IPS-15b (cell line): ENCODE measurements around the gene IFITM5.
"Not testable (repeated sequence)": the region's sequence is repeated elsewhere in the genome, so short reads cannot be mapped to it uniquely, and the experiment has no call there.

Experiments
- H3K27me3 ChIP-seq: one replicate; pipeline ENCODE4 v1.6.1; 2013; ENCODE audit warnings: low read length; ENCODE audit not compliant: control insufficient read depth, insufficient read depth
- H3K36me3 ChIP-seq: one replicate; pipeline ENCODE4 v1.6.1; 2013; ENCODE audit warnings: low read length; ENCODE audit not compliant: control insufficient read depth, insufficient read depth
- H3K4me1 ChIP-seq: one replicate; pipeline ENCODE4 v1.6.1; 2013; ENCODE audit warnings: mild to moderate bottlenecking, low read length; ENCODE audit not compliant: control insufficient read depth, insufficient read depth
- H3K4me3 ChIP-seq: one replicate; pipeline ENCODE4 v1.5.1; 2013; ENCODE audit warnings: low read depth, low read length
- H3K9ac ChIP-seq: one replicate; pipeline ENCODE4 v1.6.1; 2013; ENCODE audit warnings: low read depth, mild to moderate bottlenecking, low read length
- H3K9me3 ChIP-seq: one replicate; pipeline ENCODE4 v1.6.1; 2013; ENCODE audit warnings: mild to moderate bottlenecking, low read length; ENCODE audit not compliant: control insufficient read depth, insufficient read depth

IFITM5 gene

DNA sequence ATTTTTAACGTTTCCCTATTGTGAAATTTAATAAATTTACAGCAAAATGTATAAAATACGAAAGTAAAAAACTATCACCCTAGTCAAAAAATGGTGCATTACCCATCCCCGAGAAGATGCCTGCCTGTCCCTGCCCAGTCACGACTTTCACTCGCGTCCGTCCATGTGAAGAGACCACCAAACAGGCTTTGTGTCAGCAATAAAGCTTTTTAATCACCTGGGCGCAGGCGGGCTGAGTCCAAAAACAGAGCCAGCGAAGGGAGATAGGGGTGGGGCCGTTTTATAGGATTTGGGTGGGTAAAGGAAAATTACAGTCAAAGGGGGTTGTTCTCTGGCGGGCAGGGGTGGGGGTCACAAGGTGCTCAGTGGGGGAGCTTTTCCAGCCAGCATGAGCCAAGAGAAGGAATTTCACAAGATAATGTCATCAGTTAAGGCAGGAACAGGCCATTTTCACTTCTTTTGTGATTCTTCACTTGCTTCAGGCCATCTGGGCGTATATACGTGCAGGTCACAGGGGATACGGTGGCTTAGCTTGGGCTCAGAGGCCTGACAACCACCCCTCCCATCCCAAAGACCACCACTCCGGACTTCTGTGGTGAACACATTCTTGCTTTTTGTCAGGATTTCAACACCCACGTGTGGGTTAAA is 34.4 kb upstream of the IFITM5 start:
- H3K9ac ChIP-seq: peak overlapping the region; percentile 63
- peaks cover 22% of the 10 kb centered on the region for H3K4me1 ChIP-seq
- H3K9me3 ChIP-seq, H3K27me3 ChIP-seq, H3K36me3 ChIP-seq: not testable (repeated sequence)
- H3K4me3 ChIP-seq: peak overlapping the region; percentile 9

DNA sequence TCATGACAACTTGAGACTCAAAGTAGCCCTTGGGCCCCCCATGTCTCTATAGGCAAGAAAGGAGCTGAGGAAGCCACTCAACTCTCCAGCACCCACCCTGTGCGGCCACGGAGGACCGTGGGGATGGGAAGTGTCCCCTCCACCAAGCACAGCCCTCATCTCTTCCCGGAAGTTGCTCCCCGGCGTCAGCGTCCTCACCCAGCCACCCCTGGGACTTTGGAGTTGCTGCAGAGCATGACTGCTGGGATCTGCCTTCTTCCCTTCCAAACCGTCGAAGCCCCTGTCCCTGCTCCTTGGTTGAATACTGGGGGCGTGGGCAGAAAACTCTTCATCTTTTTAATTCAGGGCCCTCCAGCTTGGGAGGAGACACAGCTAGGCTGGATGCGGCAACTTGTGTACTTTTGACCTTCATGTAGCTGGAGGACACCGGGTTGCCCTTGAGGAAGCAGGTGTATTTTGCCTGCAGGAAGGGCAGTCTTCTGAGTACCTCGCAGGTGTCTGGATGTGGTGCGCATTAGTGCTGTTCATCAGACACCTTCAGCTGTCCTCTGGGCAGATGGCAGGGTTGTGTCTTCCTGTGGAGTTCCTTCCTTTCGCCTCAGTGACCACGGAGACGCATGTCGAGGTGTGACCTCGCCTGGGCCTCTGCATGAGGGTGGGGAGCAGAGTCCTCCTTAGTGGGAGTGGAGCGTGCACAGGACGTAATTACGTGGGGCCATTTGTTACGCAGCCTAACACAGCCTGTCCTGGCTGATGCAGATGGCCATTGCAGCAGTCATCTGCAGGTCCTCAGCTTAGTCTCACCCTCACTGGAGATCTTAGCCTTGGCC is 33.5 kb upstream of the IFITM5 start:
- H3K4me3 ChIP-seq: peak overlapping the region; percentile 5
- peaks cover 22% of the 10 kb centered on the region for H3K4me1 ChIP-seq
- no peaks in the 10 kb centered on the region for H3K27me3 ChIP-seq
- peaks cover 4% of the 10 kb centered on the region for H3K9me3 ChIP-seq
- peaks cover 4% of the 10 kb centered on the region for H3K36me3 ChIP-seq
- no peak overlapping the region for H3K9ac ChIP-seq

- peaks cover 20% of the 10 kb centered on the region for H3K4me1 ChIP-seq
- H3K36me3 ChIP-seq: peaks cover 4% of the 10 kb centered on the region
- no peaks in the 10 kb centered on the region for H3K27me3 ChIP-seq
- H3K9ac ChIP-seq: no peak overlapping the region
- H3K9me3 ChIP-seq: peaks cover 4% of the 10 kb centered on the region
- no peak overlapping the region for H3K4me3 ChIP-seq
Measured at GRCh38 chr11:331358-332060, 32.2 kb upstream of the IFITM5 start.

- Histone ChIP-seq H3K4me3 (no peak overlapping the region), H3K36me3 (peaks cover 4% of the 10 kb centered on the region), H3K9me3 (peaks cover 4% of the 10 kb centered on the region), H3K4me1 (peaks cover 14% of the 10 kb centered on the region), H3K27me3 (no peaks in the 10 kb centered on the region), H3K9ac (no peak overlapping the region)
Measured at GRCh38 chr11:330694-331357, 31.5 kb upstream of the IFITM5 start.

DNA sequence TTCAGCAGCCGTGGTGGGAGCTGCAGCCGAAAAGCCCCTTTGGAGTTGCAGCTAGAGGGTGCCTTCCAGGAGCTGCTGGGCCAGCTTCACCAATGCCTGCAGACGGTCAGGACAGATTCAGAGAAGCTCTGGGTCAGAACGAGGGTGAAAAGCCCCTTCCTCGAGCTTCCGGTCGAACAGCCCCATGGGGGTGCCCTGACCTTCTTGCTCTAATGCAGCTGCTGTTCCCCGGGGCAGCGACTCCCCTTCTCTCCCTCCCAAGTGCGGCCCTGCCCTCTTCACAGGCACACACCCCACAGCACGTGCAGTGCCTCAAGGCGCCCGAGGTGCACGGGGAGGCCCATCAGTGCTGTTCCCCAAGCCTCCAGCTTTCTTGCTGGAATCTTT is 31.0 kb upstream of the IFITM5 start:
- H3K27me3 ChIP-seq: no peaks in the 10 kb centered on the region
- H3K9ac ChIP-seq: no peak overlapping the region
- H3K9me3 ChIP-seq: peaks cover 4% of the 10 kb centered on the region
- peaks cover 4% of the 10 kb centered on the region for H3K36me3 ChIP-seq
- no peak overlapping the region for H3K4me3 ChIP-seq
- H3K4me1 ChIP-seq: peaks cover 9% of the 10 kb centered on the region

GRCh38 chr11:329886-330253 is 30.5 kb upstream of the IFITM5 start:
- no peak overlapping the region for H3K4me3 ChIP-seq
- H3K27me3 ChIP-seq: no peaks in the 10 kb centered on the region
- H3K36me3 ChIP-seq: peaks cover 4% of the 10 kb centered on the region
- H3K9me3 ChIP-seq: peaks cover 4% of the 10 kb centered on the region
- H3K9ac ChIP-seq: no peak overlapping the region
- H3K4me1 ChIP-seq: peaks cover 8% of the 10 kb centered on the region

DNA sequence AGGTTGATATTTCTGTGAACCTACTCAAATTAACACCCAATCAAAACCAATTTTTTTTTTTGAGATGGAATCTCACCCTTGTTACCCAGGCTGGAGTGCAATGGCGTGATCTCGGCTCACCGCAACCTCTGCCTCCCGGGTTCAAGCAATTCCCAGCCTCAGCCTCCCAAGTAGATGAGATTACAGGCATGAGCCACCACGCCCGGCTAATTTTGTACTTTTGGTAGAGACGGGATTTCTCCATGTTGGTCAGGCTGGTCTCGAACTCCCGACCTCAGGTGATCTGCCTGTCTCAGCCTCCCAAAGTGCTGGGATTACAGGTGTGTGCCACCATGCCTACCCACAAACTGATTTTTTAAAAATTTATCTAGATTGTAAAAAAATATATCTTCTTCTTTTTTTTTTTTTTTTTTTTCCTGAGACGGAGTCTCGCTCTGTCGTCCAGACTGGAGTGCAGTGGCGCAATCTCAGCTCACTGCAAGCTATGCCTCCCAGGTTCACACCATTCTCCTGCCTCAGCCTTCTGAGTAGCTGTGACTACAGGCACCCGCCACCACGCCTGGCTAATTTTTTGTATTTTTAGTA is 29.3 kb upstream of the IFITM5 start:
- H3K9me3 ChIP-seq, H3K4me3 ChIP-seq, H3K36me3 ChIP-seq, H3K27me3 ChIP-seq, H3K9ac ChIP-seq, H3K4me1 ChIP-seq: not testable (repeated sequence)

DNA sequence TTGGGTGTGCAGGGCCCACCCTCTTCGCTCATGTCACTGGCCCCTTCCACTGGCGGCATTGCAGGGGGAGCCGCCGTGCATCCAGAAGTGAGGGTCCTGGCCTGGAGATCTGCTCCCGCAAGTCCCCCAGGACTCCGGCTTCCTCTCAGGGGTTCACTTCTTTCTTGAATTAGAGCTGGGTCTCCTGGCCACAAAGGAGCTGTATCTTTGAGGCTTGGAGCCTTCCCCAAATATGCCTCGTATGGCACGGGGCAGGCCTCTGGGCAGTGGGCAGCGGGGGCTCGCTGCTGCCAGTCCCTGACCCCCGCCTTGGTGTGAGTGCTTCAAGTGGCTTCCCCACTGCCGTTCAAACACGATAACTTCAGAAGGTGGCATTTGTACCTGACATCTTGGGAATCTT is 28.7 kb upstream of the IFITM5 start:
- no peak overlapping the region for H3K9ac ChIP-seq
- H3K9me3 ChIP-seq: peaks cover 2% of the 10 kb centered on the region
- H3K4me1 ChIP-seq: peaks cover 4% of the 10 kb centered on the region
- peaks cover 2% of the 10 kb centered on the region for H3K36me3 ChIP-seq
- H3K4me3 ChIP-seq: no peak overlapping the region
- H3K27me3 ChIP-seq: no peaks in the 10 kb centered on the region

DNA sequence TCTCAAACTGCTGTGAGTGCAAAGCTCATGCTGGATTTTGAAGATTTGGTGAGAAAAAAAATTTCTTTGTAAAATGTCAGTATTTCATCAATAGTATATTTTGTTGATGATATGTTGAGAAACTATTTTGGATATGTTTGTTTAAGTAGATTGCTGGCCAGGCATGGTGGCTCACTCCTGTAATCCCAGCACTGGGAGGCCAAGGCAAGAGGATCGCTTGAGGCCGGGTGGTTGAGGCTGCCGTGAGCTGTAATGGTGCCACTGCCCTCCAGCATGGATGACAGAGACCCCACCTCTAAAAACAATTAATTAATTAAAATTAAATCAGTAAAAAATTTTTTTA is 28.2 kb upstream of the IFITM5 start:
- Histone ChIP-seq H3K36me3 (no peaks in the 10 kb centered on the region), H3K27me3 (no peaks in the 10 kb centered on the region), H3K4me1 (peaks cover 4% of the 10 kb centered on the region), H3K9me3 (no peaks in the 10 kb centered on the region), H3K9ac (no peak overlapping the region), H3K4me3 (no peak overlapping the region)

DNA sequence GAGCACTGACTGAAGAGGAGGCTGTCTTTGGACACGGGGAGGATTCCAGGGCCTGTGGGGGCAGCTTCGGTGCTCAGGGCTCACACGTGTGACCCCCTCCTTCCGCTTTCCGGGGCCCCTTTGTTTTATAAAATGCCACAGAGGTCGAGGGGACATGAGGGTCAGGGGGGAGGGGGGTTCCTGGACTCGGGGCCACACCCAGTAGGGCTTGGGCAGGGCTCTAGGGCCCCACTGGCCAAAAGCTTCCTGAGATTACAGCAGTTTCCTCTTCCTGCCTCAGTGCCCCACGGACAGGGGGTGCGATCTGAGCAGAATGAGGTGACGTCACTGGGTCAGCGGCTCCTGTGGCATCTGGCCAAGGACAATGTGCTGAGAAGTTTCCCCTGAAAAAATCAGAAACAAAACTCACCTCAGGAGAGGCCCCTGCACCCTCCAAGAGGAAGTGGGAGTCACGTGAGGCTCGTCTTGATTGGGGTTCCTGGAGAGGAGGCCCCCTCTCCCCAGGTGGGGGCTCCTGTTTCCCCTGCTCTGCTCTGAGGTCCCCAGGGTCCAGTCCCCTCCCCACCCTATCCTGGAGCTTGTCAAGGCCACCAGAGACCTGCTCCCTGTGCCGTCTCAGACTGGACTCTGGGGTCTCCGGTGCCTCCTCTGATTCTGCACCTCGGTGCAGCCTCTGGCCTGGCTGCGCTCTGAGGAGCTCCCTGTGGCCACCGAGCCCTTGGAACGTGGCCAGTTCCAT is 27.7 kb upstream of the IFITM5 start:
- Histone ChIP-seq H3K9me3 (no peaks in the 10 kb centered on the region), H3K4me1 (peaks cover 4% of the 10 kb centered on the region), H3K36me3 (no peaks in the 10 kb centered on the region), H3K4me3 (no peak overlapping the region), H3K9ac (peak overlapping the region; percentile 12), H3K27me3 (no peaks in the 10 kb centered on the region)

GRCh38 chr11:326592-326841 is 27.2 kb upstream of the IFITM5 start:
- H3K4me3 ChIP-seq: no peak overlapping the region
- H3K36me3 ChIP-seq: no peaks in the 10 kb centered on the region
- H3K9me3 ChIP-seq: no peaks in the 10 kb centered on the region
- peaks cover 4% of the 10 kb centered on the region for H3K4me1 ChIP-seq
- H3K9ac ChIP-seq: peak overlapping the region; percentile 12
- H3K27me3 ChIP-seq: no peaks in the 10 kb centered on the region
